HG03097 (cell line): ENCODE measurements around the gene UGT1A8.

Source experiments
- ATAC-seq: cut with Tn5 transposase; IDR thresholded peaks from one replicate; pipeline ENCODE4 v1.9.1; 2021; ENCODE audit not compliant: unreplicated experiment, low FRiP score

Gene UGT1A8

DNA sequence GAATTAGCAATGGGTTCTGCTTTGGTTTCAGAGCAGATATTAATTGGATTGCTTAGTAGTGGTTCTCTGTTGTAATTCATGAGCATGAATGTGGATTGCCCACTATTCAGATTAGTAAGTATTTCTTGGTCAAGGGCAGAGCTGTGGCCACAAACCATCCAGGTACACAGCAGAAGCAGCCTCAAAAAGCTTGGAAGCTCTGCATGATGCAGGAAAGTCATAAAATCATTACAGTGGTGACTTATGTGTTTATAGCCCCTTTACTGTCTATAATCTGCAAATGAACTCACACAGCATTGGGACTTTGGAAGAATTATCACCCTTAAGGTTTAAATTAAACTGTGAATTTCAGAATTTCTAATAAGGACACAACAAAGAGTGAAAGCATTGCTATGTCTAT lies 140.7 kb downstream of the UGT1A8 start:
- ATAC-seq = no peak

DNA sequence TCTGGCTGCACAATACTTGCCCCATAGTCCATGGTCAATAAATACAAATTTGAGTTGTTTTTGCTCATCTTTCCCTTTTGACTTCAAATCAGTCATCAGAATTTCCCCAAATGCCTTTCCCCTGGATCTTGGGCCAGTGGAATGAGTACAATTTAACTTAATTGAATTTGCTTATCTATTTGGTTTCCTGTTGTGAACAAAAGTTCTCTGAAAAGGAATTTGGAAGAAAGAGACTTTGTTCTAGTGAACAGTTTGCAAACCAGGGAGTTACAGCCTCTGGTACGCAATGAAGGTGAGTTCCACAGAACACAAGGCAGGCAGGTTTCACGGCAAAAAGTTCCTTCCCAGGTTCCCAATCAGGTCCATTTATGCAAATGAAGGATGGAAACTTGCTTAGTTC lies 141.4 kb downstream of the UGT1A8 start:
- no peak for ATAC-seq

DNA sequence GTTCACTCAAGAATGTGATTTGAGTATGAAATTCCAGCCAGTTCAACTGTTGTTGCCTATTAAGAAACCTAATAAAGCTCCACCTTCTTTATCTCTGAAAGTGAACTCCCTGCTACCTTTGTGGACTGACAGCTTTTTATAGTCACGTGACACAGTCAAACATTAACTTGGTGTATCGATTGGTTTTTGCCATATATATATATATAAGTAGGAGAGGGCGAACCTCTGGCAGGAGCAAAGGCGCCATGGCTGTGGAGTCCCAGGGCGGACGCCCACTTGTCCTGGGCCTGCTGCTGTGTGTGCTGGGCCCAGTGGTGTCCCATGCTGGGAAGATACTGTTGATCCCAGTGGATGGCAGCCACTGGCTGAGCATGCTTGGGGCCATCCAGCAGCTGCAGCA lies 142.6 kb downstream of the UGT1A8 start, which contains the start of gene UGT1A1:
TSS of gene UGT1A1 (plus strand) at position 228 of the 400 bp plus-strand sequence. CDS start at position 246, 18 bp downstream.
- ATAC-seq = no peak

DNA sequence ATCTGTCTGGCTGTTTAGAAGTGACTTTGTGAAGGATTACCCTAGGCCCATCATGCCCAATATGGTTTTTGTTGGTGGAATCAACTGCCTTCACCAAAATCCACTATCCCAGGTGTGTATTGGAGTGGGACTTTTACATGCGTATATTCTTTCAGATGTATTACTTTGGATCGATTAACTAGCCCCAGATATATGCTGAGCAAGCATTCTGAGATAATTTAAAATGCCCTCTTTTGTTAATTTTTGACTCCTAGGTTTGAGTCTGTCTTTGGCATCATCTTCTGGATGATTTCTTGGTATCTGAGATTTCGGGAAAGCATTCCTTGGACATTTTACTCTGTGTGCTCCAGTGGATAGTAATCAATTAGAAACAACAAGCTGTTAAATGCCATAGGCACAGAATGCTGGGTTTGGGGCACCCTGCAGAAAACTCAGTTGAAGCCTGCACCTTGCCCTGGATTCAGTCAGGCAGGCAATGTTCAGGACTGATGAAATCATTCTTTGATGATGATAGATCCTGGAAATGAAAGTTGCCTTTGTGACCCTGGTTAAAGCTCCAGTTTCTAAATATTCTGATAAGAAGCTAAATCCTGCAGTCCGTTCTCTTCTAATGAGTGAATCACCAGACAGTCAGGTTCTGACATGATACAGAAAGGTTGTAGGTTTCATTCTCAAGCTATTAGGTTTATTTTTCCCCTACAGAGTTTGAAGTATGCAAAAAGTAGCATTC lies 143.8 kb downstream of the UGT1A8 start:
- no peak for ATAC-seq

DNA sequence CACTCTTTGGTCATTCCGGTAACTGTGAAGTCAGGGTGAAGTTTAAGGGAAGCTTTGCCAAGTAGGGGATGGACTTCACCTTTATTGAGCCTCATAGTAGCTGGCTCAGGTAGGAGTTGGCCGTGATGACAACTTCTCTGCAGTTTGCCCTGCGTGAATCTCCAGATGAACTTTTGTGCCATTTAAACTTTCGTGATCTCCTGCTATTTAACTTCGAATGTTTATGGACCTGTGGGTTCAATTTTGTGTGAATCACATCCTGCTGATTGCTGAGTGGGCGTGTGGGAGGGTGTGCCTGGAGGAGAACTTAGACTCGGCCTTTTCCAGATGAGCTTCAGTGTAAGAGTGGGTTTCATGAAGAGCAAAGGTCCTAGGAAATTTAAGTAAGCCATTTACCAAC lies 146.8 kb downstream of the UGT1A8 start:
- ATAC-seq = no peak

DNA sequence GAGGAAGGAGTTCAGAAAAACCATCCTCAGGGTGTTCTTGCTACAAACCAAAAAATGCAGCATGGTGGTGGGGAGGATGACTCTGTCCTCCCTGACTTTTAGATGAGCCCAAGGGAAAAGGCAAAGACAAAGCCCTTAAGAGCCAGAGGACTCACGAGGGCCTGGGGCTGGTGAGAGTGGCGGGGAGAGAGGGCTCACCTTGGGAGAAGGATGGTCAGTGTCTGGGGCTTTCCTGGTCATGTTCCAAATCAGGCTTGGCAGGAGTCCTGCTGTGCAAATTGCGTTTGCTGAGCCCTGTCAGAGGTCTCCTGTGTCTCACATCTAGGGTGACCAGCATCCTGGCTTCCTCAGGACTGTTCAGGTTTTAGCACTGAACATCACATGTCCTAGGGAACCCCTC lies 147.3 kb downstream of the UGT1A8 start:
- ATAC-seq = no peak

DNA sequence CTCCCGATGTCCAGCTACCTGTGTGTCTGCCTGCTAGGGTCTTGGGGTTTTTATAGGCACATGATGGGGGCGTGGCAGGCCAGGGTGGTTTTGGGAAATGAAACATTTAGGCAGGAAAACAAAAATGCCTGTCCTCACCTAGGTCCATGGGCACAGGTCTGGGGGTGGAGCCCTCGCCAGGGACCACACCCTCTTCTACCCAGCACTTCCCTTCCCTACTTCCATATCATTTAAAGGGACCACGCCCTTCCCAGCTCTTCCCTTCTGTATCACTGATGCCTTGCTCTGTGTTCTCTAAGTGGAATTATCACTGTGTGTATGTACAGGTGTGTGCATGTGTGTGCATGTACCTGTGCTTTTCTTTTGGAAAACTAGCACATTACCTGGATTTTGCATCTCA lies 149.0 kb downstream of the UGT1A8 start:
- ATAC-seq = no peak

DNA sequence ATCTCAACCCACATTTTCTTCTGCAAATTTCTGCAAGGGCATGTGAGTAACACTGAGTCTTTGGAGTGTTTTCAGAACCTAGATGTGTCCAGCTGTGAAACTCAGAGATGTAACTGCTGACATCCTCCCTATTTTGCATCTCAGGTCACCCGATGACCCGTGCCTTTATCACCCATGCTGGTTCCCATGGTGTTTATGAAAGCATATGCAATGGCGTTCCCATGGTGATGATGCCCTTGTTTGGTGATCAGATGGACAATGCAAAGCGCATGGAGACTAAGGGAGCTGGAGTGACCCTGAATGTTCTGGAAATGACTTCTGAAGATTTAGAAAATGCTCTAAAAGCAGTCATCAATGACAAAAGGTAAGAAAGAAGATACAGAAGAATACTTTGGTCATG lies 150.6 kb downstream of the UGT1A8 start:
- ATAC-seq = no peak

DNA sequence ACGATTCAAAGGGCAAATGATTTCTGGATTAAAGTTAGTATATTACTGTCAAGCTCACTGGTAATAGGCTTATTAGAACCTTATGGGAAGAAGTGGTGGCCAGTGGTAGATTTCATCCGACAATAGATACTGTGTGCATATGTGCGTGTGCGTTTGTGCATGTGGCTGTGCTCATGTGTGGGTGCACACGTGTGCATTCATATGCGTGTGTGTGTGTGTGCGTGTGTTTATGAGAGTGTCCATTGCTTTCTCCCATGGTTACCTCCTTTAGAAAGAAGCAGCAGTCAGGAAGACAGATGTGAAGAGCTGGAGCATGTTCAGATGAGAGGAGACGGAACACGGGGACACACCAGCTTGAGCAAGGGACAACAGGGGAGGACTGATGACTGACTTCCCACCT lies 151.8 kb downstream of the UGT1A8 start:
- ATAC-seq = no peak

DNA sequence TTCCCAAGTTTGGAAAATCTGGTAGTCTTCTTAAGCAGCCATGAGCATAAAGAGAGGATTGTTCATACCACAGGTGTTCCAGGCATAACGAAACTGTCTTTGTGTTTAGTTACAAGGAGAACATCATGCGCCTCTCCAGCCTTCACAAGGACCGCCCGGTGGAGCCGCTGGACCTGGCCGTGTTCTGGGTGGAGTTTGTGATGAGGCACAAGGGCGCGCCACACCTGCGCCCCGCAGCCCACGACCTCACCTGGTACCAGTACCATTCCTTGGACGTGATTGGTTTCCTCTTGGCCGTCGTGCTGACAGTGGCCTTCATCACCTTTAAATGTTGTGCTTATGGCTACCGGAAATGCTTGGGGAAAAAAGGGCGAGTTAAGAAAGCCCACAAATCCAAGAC lies 154.7 kb downstream of the UGT1A8 start:
- no peak for ATAC-seq

DNA sequence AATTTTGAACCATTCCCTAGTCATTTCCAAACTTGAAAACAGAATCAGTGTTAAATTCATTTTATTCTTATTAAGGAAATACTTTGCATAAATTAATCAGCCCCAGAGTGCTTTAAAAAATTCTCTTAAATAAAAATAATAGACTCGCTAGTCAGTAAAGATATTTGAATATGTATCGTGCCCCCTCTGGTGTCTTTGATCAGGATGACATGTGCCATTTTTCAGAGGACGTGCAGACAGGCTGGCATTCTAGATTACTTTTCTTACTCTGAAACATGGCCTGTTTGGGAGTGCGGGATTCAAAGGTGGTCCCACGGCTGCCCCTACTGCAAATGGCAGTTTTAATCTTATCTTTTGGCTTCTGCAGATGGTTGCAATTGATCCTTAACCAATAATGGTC lies 155.2 kb downstream of the UGT1A8 start:
- no peak for ATAC-seq

DNA sequence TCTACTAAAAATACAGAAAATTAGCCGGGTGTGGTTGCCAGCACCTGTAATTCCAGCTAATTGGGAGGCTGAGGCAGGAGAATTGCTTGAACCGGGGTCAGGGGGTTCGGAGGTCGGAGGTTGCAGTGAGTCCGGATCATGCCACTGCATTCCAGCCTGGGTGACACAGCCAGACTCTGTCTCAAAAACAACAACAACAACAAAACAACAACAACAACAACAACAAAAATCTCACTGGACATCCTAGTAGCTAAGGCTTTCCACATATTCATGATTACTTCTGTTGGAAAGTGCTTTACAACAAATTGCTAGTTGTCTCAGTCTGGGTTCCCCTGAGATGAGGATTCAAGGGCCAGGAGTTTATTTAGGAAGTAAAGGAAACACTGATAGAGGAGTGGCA lies 156.4 kb downstream of the UGT1A8 start:
- ATAC-seq = no peak

DNA sequence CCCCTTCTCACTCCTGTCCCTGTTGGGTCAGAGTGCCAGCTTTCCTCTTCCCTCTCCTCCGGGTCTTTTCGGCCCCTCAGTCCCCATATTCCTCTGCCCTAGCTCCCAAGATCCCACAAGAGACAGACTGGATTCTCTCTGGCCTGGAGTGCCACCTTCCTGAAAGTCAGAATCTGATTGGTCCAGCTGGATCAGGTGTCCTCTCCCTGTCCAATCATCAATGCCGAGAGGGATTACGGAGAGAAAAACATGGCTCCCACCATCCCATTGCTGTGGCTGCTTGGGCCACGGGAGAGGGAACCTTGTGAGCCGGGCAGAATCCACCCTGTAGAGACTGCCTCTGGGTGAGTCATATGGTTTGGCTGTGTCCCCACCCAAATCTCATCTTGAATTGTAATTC lies 158.0 kb downstream of the UGT1A8 start:
- ATAC-seq = no peak

DNA sequence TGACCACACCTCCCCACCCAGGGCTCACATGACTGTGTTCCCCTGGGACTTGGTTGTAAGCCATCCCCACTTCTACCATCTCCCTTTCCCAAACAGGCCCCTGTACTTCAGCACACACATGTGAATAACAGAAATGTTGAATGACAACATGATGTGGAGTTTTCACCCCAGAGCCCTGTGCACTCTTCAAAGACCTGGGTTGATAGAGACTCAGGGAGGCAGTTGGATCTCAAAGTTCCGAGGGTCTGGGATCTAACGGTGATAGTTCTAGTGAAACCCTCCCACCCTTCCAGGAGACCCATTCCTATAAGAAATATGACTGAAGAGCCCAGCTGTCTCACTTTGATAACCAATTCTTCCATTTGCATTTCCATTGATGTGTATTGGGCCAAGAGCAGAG lies 160.6 kb downstream of the UGT1A8 start, which contains the start of gene MROH2A:
TSS of gene MROH2A (plus strand) at position 301 of the 400 bp plus-strand sequence. CDS start 1,029 bp downstream, outside the sequence.
- no peak for ATAC-seq

DNA sequence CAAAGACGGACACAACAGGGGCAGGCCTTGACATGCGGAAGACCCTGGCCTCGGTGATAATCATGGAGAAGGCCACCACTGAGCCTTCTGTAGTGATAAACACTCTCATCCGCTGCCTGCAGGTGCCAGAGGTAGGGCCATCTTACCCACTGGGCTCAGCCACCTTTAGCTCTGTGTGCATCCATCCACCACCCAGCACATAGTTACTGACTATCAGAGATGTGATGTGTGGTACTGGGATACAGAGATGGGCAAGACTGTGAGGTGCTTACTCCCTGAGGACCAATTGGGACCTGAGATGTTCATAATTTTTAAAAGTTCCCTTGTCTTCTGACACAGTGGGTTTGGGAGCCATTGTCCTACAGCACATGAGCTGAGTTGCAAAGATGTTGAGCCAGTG lies 162.3 kb downstream of the UGT1A8 start:
- no peak for ATAC-seq

DNA sequence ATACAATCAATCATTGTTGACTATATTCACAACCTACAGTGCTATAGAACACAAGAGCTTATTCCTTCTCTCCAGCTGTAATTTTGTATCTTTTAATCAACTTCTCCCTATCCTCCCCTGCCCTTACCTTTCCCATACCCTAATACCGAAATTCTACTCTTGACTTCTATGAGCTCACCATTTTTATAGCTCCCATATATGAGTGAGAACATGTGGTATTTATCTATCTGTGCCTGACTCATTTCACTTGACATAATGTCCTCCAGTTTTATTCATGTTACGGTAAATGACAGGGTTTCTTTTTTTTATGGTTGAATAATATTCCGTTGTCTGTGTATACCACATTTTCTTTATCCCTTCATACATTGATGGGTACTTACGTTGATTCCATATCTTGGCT lies 163.3 kb downstream of the UGT1A8 start:
- ATAC-seq = no peak

DNA sequence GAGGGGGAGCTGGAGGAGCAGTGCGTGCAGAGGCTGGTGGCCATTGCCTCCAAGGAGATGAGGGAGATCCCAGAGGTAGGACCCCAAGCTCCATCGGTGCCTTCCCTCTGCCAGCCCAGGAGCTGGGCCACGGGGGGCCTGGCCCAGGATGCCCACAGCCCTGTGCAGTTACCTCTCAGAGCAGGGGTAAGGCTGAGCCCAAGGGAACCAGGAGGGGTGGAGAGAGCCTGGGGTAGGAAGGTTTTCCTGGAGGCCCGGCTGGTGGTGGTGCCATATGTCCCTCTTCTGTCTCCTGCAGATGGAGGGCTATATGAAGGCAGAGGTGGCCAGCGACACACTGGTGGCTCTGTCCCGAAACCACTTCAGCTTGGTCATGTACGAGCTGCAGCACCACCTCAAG lies 172.1 kb downstream of the UGT1A8 start:
- no peak for ATAC-seq

DNA sequence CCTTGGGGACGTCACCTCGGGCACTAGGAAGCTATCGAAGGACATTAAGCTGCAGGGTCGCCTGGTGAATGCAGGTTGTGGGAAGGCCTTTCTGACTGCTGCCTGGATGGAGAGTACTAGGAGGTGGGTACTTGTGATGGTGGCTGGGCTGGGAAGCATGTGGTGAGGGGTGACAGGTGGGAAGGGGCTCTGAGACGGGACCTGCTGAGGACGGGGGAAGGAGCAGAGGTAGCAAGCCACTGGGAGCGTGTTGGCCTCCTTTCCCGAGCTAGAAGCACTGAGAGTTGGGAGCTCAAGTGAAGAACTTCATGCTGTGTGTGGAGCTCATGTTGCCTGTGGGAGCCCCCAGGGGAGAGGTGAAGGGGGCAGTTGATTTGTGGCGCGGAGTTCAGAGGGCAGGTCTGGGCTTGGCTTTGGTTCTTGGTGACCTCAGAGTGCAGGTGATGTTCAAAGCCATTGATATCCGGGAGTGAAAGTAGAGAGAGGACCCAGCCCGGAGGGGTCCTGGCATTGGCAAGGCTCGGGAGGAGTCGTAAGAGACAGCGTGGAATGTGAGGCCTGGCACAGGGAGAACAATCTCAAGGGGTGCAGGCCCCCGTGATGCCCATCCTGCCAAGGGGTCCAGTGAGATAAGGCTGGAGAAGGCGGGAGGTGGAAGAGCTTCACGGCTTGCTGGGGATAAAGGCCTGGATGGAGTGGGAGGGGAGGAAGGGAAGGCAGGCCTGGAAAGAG lies 173.9 kb downstream of the UGT1A8 start:
- ATAC-seq = no peak

DNA sequence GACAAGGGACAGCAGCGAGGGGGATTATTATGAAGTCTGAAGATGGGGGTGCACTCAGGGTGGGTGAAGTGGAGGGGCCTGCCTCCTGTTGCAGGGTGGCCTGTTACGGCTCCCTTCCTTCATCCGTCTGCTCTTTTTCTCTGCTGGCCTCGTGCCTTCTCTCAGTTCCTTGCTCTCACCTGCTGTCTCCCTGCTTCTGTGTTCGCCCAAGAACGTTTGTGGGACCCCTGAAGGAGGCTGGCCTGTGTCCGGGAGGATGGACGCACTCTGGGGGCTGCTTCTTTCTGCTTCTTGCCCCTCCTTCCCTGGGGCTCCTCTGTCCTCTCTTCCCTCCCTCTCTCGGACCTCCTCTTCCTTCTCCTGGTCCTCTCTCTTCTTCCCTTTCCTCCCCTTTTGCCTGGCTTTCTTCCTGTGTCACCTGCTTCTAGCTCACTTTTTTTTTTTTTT lies 174.5 kb downstream of the UGT1A8 start:
- ATAC-seq = no peak

DNA sequence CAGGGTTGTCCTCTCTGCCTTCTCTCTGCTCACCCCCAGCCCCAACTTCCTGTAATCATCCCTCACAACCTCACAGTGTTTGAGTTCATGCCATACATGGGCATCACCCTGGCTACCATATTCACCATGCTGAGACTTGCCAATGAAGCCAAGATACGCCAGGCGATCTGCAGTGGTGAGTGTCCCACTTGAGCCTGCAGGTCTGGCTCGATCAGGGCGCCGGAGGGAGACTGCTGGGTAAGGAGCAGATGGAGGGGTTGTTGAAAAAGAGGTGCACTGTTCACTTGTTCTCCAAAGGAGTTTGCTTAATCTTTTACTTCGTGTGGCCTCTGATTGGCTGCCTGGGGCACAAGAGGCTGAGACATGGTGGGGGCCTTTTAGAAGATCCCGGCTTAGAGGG lies 175.3 kb downstream of the UGT1A8 start:
- no peak for ATAC-seq

DNA sequence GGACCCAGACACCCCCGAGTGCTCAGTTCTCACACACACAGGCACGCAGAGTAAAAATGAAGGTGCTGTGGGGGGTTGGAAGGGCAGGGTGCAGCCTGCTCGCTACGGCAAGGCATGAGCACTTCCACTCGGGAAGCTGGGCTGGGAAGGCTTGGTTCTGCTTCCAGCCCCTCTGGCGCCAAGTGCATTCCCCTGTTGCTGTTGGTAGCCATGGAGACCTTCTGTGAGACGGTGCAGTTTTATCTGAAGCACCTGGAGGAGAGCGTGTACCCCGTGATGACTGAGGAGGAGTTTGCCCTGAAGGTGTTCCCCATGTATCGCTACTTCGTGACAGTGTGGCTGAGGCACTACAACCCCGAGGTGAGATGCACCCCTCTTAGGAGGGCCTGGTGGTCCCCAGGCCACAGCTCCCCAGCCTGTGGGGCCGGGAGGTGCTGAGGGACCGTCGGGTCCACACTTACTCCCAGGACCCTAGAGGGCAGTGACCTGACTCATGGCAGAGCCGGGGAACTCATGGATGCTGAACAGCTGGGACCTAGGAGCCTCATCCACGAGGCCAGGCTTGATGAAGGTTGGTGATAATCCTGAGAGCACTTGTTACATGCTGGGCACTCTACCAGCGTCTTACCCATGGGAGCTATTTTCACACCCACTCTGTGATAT lies 176.2 kb downstream of the UGT1A8 start:
- ATAC-seq = no peak
